K562 (cell line): ENCODE data around the gene PMVK. TPM values are rescaled to one million over a fixed set of nuclear protein-coding genes. Genes with fewer than 3 reads are reported as not detected.

Source experiments
- POLR2B ChIP-seq: fragments of 450-650 bp; IDR thresholded peaks from 2 replicates; pipeline ENCODE4 v1.6.1; 2018; ENCODE audit warnings: low read depth; ENCODE audit not compliant: partially characterized antibody
- SIX5 ChIP-seq, 2 experiments: IDR thresholded peaks; 2 replicates each; pipeline ENCODE4 v1.6.1; 2011; ENCODE audit warnings: low read length in 2 of 2, borderline replicate concordance in 1 of 2, low read depth in 1 of 2, mild to moderate bottlenecking in 1 of 2, moderate library complexity in 1 of 2; ENCODE audit not compliant: insufficient read depth in 1 of 2
- SRSF3 ChIP-seq: fragments of 200-400 bp; formaldehyde crosslinking; IDR thresholded peaks from 2 replicates; pipeline ENCODE4 v1.6.1; 2016; ENCODE audit warnings: mild to moderate bottlenecking, low read length, moderate library complexity; ENCODE audit not compliant: insufficient read depth
- TEAD4 ChIP-seq, 2 experiments: sonication (generic) in 1 of 2; formaldehyde crosslinking in 1 of 2; IDR thresholded peaks; 2 replicates each; pipeline versions ENCODE4 v1.6.1 to v1.8.0; 2012 to 2022; ENCODE audit warnings: borderline replicate concordance in 1 of 2, inconsistent platforms in 1 of 2, low read length in 1 of 2, mild to moderate bottlenecking in 1 of 2, missing genetic modification reagents in 1 of 2
- ZNF644 ChIP-seq: fragments of 200-800 bp; sonication (Bioruptor generic); IDR thresholded peaks from 2 replicates; pipeline ENCODE4 v1.6.1; 2016; ENCODE audit warnings: low read depth, missing genetic modification characterization, missing compliant biosample characterization
- polyA plus RNA-seq, 8 experiments: library from polyadenylated mRNA; depleted of rRNA in 4 of 8; stranded (reverse) in 5 of 8; unstranded in 3 of 8; fragments of >200 nt; fragmentation: Nextera tagmentation in 2 of 8; fragmentation: Illumina TruSeq in 1 of 8; extraction: Ambion mirVana in 2 of 8; extraction: Trizol in 1 of 8; gene quantifications; 2 replicates each; pipeline versions ENCODE4 v1.2.1 to v1.2.3, GENCODE V29; 2011 to 2014; ENCODE audit warnings: inconsistent platforms in 1 of 8, missing spikeins in 1 of 8
- total RNA-seq, 7 experiments: library from RNA; depleted of rRNA in 6 of 7; stranded (reverse); fragments of >200 nt in 6 of 7; fragmentation: Illumina TruSeq in 2 of 7; extraction: Trizol in 2 of 7; gene quantifications; 2 replicates each; pipeline versions ENCODE4 v1.2.1 to v1.2.3, GENCODE V29; 2011 to 2021; ENCODE audit warnings: low replicate concordance in 1 of 7
- TF ChIP-seq, protein P1 (sequence below), 2 experiments: fragments of 450-650 bp; formaldehyde crosslinking in 1 of 2; IDR thresholded peaks; 2 replicates each; pipeline versions ENCODE4 v1.4.0 to v1.6.1; 2014 to 2020; ENCODE audit warnings: mild to moderate bottlenecking in 2 of 2, borderline replicate concordance in 1 of 2, low read depth in 1 of 2
- TF ChIP-seq, protein P2 (sequence below), 2 experiments: fragments of 450-650 bp in 1 of 2; sonication (generic) in 1 of 2; formaldehyde crosslinking in 1 of 2; IDR thresholded peaks in 1 of 2; conservative IDR thresholded peaks in 1 of 2; 2 replicates each; pipeline versions ENCODE4 v1.6.1 to v1.8.1; 2016 to 2023; ENCODE audit warnings: mild to moderate bottlenecking in 2 of 2, moderate library complexity in 2 of 2, inconsistent platforms in 1 of 2, missing genetic modification reagents in 1 of 2
- TF ChIP-seq, protein P3 (sequence below): fragments of 250-450 bp; sonication (Bioruptor Pico); IDR thresholded peaks from 2 replicates; pipeline ENCODE4 v1.4.0; 2020; ENCODE audit warnings: borderline replicate concordance
- TF ChIP-seq, protein P4 (sequence below): fragments of 250-450 bp; sonication (Bioruptor Pico); IDR thresholded peaks from 2 replicates; pipeline ENCODE4 v1.8.0; 2022; ENCODE audit warnings: inconsistent platforms
- TF ChIP-seq, protein P5 (sequence below): fragments of 250-450 bp; sonication (Bioruptor Pico); IDR thresholded peaks from 2 replicates; pipeline ENCODE4 v1.5.1; 2021; ENCODE audit warnings: mild to moderate bottlenecking

Gene PMVK
- total and polyA plus RNA-seq, 9 of the 15 experiments (the other 6 are each of a cell fraction or from before 2014, with no cell fraction given): 1.1 to 15.3 (median 6.3) TPM

DNA sequence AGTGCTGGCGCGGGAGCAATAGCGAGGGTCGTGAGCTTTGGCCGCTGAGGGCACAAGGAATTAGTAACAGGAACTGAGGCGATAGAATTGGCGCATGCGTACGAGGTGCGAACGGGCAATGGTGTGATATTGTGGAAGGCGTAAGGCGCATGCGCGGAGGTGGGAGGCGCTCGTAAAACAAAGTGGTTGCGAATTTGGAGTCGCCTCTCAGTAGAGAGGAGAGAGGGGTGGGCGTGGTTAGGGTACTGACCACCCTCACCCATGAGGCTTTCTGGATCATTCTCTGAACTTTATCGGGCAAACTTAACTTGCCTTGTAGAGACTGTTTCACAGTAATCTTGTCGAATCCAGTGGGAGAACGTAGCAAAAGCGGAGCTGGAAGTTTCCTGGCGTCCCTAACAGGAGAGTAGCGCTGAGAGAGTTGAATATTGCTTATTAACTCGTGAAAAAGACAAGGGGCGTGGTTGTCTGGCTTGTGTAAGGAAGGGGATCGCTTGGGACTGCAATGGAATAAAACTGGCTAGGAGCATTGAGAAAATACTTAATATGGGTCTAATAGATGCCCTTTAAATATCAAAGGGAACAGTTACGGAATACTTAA lies 38.4 kb upstream of the PMVK start (continued):
- TF ChIP-seq, protein P1, sequence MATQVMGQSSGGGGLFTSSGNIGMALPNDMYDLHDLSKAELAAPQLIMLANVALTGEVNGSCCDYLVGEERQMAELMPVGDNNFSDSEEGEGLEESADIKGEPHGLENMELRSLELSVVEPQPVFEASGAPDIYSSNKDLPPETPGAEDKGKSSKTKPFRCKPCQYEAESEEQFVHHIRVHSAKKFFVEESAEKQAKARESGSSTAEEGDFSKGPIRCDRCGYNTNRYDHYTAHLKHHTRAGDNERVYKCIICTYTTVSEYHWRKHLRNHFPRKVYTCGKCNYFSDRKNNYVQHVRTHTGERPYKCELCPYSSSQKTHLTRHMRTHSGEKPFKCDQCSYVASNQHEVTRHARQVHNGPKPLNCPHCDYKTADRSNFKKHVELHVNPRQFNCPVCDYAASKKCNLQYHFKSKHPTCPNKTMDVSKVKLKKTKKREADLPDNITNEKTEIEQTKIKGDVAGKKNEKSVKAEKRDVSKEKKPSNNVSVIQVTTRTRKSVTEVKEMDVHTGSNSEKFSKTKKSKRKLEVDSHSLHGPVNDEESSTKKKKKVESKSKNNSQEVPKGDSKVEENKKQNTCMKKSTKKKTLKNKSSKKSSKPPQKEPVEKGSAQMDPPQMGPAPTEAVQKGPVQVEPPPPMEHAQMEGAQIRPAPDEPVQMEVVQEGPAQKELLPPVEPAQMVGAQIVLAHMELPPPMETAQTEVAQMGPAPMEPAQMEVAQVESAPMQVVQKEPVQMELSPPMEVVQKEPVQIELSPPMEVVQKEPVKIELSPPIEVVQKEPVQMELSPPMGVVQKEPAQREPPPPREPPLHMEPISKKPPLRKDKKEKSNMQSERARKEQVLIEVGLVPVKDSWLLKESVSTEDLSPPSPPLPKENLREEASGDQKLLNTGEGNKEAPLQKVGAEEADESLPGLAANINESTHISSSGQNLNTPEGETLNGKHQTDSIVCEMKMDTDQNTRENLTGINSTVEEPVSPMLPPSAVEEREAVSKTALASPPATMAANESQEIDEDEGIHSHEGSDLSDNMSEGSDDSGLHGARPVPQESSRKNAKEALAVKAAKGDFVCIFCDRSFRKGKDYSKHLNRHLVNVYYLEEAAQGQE (IDR thresholded peaks at IDR 0.05; ENCODE audit: borderline replicate concordance): no peak
- TF ChIP-seq, protein P1 (CRISPR knock-in tag; IDR thresholded peaks at IDR 0.05; ENCODE audit: low read depth): 0 out of 2 replicates have a peak, but pooled peaks have one; percentile 58
- TF ChIP-seq SIX5 (IDR thresholded peaks at IDR 0.05; ENCODE audit: borderline replicate concordance in 1 of 2, insufficient read depth in 1 of 2, low read depth in 1 of 2, low read length in 2 of 2): no peak
- TF ChIP-seq ZNF644 (tag): no peak
- peak; percentile 97 for TF ChIP-seq POLR2B
- TF ChIP-seq, protein P2, sequence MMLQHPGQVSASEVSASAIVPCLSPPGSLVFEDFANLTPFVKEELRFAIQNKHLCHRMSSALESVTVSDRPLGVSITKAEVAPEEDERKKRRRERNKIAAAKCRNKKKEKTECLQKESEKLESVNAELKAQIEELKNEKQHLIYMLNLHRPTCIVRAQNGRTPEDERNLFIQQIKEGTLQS (IDR thresholded peaks at IDR 0.05): no peak
- TF ChIP-seq, protein P2 (CRISPR knock-in tag; conservative IDR thresholded peaks at IDR 0.05): no peak
- TF ChIP-seq, protein P3, sequence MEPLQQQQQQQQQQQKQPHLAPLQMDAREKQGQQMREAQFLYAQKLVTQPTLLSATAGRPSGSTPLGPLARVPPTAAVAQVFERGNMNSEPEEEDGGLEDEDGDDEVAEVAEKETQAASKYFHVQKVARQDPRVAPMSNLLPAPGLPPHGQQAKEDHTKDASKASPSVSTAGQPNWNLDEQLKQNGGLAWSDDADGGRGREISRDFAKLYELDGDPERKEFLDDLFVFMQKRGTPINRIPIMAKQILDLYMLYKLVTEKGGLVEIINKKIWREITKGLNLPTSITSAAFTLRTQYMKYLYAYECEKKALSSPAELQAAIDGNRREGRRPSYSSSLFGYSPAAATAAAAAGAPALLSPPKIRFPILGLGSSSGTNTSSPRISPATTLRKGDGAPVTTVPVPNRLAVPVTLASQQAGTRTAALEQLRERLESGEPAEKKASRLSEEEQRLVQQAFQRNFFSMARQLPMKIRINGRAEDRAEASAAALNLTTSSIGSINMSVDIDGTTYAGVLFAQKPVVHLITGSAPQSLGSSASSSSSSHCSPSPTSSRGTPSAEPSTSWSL (CRISPR knock-in tag): no peak
- TF ChIP-seq, protein P4, sequence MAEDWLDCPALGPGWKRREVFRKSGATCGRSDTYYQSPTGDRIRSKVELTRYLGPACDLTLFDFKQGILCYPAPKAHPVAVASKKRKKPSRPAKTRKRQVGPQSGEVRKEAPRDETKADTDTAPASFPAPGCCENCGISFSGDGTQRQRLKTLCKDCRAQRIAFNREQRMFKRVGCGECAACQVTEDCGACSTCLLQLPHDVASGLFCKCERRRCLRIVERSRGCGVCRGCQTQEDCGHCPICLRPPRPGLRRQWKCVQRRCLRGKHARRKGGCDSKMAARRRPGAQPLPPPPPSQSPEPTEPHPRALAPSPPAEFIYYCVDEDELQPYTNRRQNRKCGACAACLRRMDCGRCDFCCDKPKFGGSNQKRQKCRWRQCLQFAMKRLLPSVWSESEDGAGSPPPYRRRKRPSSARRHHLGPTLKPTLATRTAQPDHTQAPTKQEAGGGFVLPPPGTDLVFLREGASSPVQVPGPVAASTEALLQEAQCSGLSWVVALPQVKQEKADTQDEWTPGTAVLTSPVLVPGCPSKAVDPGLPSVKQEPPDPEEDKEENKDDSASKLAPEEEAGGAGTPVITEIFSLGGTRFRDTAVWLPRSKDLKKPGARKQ (CRISPR knock-in tag): no peak
- TF ChIP-seq TEAD4 (IDR thresholded peaks at IDR 0.05; ENCODE audit: low read length): no peak
- TF ChIP-seq TEAD4 (CRISPR knock-in tag; IDR thresholded peaks at IDR 0.05; ENCODE audit: borderline replicate concordance): no peak
- TF ChIP-seq, protein P5, sequence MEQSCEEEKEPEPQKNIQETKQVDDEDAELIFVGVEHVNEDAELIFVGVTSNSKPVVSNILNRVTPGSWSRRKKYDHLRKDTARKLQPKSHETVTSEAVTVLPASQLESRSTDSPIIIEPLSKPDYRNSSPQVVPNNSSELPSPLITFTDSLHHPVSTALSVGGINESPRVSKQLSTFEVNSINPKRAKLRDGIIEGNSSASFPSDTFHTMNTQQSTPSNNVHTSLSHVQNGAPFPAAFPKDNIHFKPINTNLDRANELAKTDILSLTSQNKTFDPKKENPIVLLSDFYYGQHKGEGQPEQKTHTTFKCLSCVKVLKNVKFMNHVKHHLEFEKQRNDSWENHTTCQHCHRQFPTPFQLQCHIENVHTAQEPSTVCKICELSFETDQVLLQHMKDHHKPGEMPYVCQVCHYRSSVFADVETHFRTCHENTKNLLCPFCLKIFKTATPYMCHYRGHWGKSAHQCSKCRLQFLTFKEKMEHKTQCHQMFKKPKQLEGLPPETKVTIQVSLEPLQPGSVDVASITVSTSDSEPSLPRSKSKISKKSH (CRISPR knock-in tag): no peak
- TF ChIP-seq SRSF3: no peak
